MV-4-11 (cell line): ENCODE results near the gene PEX10.

ENCODE experiments used
- DNase-seq: peaks from one replicate; lab custom pipeline; 2025; lab: John Stamatoyannopoulos, UW

PEX10 gene

GRCh38 chr1:2374252-2375155, 37.9 kb downstream of the PEX10 start:
- no peak for DNase-seq

GRCh38 chr1:2373551-2374251, 38.7 kb downstream of the PEX10 start:
- no peak for DNase-seq

- no peak for DNase-seq
Measured at GRCh38 chr1:2372551-2373490, 39.5 kb downstream of the PEX10 start.

GRCh38 chr1:2368053-2368744, 44.2 kb downstream of the PEX10 start:
- DNase-seq, result no peak

GRCh38 chr1:2363847-2364513, 48.4 kb downstream of the PEX10 start:
- no peak for DNase-seq

DNA sequence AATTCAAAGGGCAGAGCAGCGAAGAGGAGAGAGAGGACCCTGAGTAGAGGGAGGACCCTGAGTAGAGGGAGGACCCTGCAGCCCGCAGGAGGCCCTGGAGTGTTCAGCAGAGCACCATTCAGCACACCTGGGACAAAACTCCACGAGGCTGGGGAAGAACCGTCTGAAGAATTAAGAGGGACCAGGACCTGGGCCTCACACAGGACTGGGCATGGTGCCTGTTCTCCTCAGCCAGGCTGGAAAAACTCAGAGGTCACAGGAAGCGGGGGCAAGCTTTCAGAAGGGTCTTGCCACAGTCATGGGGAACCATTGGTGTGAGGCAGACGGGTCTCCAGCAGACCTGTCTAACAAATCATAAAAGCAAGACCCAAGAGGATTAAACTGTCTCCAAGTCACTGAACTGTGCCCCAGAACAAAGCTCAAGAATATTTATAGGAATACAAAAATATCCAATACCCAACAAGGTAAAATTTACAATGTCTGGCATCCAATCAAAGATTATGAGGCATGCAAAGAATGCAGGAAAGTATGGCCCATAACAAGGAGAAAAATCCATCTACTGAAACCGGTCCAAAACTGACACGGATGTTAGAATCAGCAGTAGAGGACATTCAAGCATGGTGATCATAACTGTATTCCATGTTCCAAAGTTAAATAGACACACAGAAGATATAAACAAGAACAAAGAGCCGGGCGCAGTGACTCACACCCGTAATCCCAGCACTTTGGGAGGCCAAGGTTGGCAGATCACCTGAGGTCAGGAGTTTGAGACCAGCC, 51.6 kb downstream of the PEX10 start:
- DNase-seq, result no peak

DNA sequence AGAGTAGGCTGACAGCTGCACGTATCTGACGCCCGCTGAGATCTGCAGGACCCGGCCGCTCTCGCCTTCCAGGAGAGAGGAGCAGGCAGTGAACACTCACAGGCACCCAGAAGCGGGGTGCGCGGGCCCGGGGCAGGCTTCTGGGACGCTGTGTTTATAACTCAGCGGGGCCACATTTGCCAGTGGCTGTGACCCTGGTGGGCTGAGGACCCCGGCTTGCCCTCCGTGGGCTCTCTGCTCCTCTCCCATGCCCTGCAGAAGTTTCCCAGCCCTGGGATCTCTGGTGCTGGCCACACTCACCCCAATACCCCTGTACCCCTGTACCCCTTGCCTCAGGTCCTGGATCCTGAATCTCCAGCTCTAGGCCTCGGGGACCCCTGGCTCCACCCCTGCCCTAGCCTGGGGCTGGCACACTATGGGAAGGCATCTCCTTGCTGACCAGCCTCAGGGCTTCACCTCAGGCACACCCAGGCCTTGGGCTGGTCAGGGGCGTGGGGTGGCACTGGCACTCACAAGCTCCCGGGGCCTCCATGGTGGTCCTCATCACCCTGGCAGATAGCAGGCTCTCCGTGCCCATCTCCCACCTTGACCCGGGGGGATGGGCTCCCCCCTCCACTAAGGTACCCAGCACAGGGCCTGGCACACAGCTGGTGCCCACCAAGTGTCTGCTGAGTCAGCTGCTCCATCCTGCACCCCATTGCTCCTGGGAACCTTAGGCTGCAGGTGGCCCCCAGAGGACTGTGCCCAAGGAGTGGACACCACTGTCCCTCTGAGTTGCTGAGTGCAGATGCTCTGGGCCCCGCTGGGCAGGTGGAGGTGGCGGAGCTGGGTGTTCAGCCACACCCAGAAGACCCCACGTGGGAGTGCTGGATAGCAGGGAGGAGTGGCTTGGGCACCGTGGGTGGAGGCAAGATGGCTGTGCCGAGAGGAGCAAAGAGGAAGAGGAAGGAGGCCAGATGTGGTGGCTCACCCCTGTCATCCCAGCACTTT, 53.4 kb downstream of the PEX10 start:
- DNase-seq, result no peak

GRCh38 chr1:2358072-2358471, 54.3 kb downstream of the PEX10 start:
- no peak for DNase-seq

GRCh38 chr1:2356911-2357845, 55.2 kb downstream of the PEX10 start:
- DNase-seq, result no peak

DNA sequence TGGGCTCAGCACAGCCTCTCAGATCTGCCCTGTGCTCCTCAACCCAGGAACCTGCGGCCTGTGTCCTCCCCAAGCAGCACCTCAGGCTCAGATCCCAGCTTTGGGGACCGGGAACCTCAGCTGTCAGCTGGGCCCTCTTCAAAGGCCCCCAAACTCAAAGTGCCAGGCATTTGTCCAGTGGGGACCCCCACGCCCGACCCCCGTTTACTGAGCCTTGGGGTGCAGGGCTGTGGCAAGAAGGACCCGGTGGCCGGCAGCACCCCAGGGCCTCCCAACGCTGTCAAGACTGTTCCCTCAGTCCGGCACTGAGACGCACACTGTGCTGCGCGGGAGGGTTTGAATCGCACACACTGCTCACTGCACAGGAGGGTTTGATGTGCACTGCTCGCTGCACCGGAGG, 56.0 kb downstream of the PEX10 start:
- DNase-seq, result no peak

DNA sequence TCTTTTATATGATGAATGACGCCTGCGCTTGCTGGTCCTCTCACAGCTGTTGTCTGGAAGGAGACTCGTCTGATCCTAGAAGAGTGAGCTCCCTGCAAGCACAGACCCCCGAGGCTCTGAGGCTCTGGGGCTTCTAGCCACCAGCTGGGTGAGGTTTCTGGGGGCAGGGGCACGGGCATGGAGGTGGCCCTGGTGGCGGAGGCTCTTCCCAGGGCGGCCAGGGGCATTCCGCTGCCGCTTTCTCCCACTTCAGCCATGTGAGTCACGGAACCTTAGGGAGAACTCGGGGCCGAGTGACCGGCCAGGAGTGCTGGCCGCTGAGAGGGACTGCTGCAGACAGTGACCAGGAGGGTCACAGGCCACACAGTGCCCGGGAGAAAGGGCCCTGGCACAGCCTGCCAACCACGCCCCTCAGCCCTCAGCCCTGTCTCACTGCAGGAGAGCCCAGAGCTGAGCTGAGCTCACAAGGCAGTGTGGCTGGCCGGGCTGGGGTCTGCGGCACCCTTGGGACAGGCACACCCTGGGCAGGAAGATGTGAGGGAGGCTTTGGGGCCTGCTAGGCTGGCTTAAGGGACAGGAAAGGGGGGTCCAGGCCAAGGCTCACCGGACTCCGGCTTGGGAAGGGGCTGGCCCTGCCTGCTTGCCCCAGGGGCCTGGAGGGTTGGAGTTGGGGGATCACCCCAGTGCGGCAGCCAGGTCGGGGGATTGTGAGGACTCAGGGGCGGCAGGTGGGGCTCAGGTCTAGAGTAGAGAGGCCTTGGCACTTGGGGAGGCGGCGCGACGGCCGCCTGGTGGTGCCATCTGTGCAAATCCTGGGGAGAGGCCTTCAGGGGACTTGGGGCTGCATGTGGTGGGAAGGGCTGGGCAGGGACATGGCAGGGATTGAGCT, 56.7 kb downstream of the PEX10 start:
- no peak for DNase-seq

DNA sequence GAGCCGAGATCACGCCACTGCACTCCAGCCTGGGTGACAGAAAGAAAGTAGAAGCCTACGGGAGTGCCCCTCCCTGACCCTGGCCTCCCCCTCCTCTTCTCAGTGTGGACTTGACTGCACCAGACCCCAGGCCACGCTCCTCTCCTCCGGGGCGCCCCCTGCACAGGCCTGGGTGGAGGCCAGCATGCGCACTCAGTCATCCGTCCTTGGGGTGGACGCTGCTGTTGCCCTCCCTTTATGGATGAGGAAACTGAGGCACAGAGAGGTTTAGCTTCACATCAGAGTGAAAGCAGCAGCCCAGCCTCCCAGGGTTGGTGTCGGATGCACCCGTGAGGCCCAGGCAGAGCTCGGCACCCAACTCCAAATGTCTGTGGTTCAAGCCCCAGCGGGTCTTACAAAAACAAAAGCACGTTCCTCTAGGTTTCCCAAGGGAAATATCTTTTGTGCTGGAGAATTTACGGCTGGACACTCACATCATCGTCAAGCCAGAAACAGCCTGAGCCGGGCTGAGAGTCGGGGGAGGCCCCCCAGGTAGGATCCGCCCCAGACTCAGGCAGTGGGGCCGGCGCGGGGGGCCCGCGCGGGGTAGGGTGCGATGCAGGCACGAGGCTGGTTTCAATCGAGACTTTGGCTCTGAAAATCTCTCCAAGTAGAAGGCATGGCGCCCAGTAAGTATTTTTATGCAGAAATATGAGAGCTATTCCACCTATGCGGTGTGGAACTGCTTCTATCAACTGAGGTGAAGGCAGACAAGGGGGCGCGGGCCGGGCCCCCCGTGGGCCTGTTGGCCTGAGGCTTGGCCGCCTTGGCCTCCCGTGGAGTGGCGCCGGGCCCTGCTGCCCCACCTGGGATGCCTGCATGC, 57.6 kb downstream of the PEX10 start:
- DNase-seq, result no peak
